Suprapubic skin (tissue), 4 donors: Measurements from ENCODE around the gene DYRK4.

Source experiments
- EP300 ChIP-seq: sonication (generic); formaldehyde crosslinking; IDR thresholded peaks from one replicate; pipeline ENCODE4 v1.6.1; 2017; ENCODE audit warnings: antibody characterized with exemption
- POLR2A ChIP-seq, 2 donors: fragments of 450-650 bp; IDR thresholded peaks; one replicate each; pipeline ENCODE4 v1.6.1; 2017; ENCODE audit warnings: antibody characterized with exemption in 2 of 2, mild to moderate bottlenecking in 2 of 2, moderate library complexity in 2 of 2
- POLR2AphosphoS5 ChIP-seq, 3 donors: sonication (generic); formaldehyde crosslinking; IDR thresholded peaks; one replicate each; pipeline ENCODE4 v1.6.1; 2017; ENCODE audit warnings: antibody characterized with exemption in 3 of 3
- TF ChIP-seq, protein P1 (sequence below), 2 donors: fragments of 200-600 bp in 1 of 2; fragments of 450-650 bp in 1 of 2; sonication (generic) in 1 of 2; IDR thresholded peaks; one replicate each; pipeline ENCODE4 v1.5.1; 2016 to 2019; ENCODE audit warnings: antibody characterized with exemption in 2 of 2, mild to moderate bottlenecking in 1 of 2, moderate library complexity in 1 of 2

DNA sequence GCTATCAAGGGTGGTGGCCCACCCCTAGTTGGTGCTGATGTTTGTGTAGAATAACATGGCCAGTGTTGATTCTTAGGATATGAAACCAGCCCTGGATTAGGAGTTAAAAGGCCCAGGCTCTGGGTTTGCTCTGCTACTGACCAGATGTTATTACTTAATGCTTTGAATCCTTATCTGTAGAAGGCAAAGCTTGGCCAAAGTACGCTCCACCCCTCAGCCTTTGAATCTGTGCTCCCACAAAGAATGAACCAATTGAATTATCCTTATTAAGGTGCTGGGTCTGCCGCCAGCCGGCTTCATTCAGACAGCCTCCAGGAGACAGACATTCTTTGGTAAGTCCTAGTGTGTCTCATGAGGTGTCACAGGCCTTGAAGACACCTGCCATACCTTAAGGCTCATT is 45.0 kb downstream of the DYRK4 start:
- TF ChIP-seq POLR2AphosphoS5 (IDR thresholded peaks at IDR 0.05) (no peak), POLR2A (IDR thresholded peaks at IDR 0.05) (no peak), EP300 (no peak)
- TF ChIP-seq, protein P1, sequence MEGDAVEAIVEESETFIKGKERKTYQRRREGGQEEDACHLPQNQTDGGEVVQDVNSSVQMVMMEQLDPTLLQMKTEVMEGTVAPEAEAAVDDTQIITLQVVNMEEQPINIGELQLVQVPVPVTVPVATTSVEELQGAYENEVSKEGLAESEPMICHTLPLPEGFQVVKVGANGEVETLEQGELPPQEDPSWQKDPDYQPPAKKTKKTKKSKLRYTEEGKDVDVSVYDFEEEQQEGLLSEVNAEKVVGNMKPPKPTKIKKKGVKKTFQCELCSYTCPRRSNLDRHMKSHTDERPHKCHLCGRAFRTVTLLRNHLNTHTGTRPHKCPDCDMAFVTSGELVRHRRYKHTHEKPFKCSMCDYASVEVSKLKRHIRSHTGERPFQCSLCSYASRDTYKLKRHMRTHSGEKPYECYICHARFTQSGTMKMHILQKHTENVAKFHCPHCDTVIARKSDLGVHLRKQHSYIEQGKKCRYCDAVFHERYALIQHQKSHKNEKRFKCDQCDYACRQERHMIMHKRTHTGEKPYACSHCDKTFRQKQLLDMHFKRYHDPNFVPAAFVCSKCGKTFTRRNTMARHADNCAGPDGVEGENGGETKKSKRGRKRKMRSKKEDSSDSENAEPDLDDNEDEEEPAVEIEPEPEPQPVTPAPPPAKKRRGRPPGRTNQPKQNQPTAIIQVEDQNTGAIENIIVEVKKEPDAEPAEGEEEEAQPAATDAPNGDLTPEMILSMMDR (IDR thresholded peaks at IDR 0.05) = no peak
